Right lobe of liver (tissue), 6 donors: ENCODE data around the gene PRSS27. TPM values are rescaled to one million over a fixed set of nuclear protein-coding genes. Genes with fewer than 3 reads are reported as not detected.

Experiments used
- ATAC-seq, 4 donors: fragments of 200-7000 bp; cut with Tn5 transposase; one replicate each; pipeline ENCODE4 v1.9.1; 2020; ENCODE audit warnings: mild to moderate bottlenecking in 4 of 4, moderate library complexity in 4 of 4
- DNase-seq, 3 donors: peaks; one replicate each; pipeline ENCODE4 v3.0.0-alpha.2; 2020
- H3K27ac ChIP-seq, 3 donors: fragments of 200-600 bp; one replicate each; pipeline ENCODE4 v1.8.0; 2022
- H3K27me3 ChIP-seq, 2 donors: fragments of 200-600 bp; one replicate each; pipeline ENCODE4 v1.8.0; 2022
- H3K36me3 ChIP-seq, 4 donors: fragments of 200-600 bp; sonication (generic) in 1 of 4; one replicate each; pipeline versions ENCODE4 v1.5.1 to v1.8.0; 2017 to 2022; ENCODE audit warnings: control low read depth in 1 of 4
- H3K4me1 ChIP-seq, 4 donors: fragments of 200-600 bp; sonication (generic) in 1 of 4; one replicate each; pipeline versions ENCODE4 v1.5.1 to v1.8.0; 2017 to 2022; ENCODE audit warnings: control low read depth in 1 of 4
- H3K4me3 ChIP-seq, 3 donors: fragments of 200-600 bp; one replicate each; pipeline ENCODE4 v1.8.0; 2022
- H3K9me3 ChIP-seq, 4 donors: fragments of 200-600 bp; sonication (generic) in 1 of 4; one replicate each; pipeline versions ENCODE4 v1.5.1 to v1.8.0; 2017 to 2022; ENCODE audit warnings: control low read depth in 1 of 4
- CTCF ChIP-seq, 4 donors: fragments of 200-600 bp in 3 of 4; fragments of 450-650 bp in 1 of 4; IDR thresholded peaks; one replicate each; pipeline versions ENCODE4 v1.5.1 to v1.8.0; 2016 to 2022; ENCODE audit warnings: antibody characterized with exemption in 4 of 4, mild to moderate bottlenecking in 2 of 4
- POLR2A ChIP-seq: fragments of 450-650 bp; IDR thresholded peaks from one replicate; pipeline ENCODE4 v1.6.1; 2017; ENCODE audit warnings: antibody characterized with exemption, mild to moderate bottlenecking
- WGBS: methylation state at CpG from one replicate; pipeline ENCODE4 v1.1.6; 2018; ENCODE audit warnings: low coverage, low lambda C conversion rate; ENCODE audit not compliant: insufficient coverage; ENCODE audit errors: missing lambda C conversion rate; 5-methylcytosine and 5-hydroxymethylcytosine counted together
- intact Hi-C, 2 donors: fragments of 100-400 bp; cut with DNase I; formaldehyde crosslinking; loops; one replicate each; pipeline versions ENCODE4 v1.11.2 to v1.14.1; 2022
- total RNA-seq, 6 experiments: library from RNA; depleted of rRNA in 2 of 6; stranded (reverse); fragments of >200 nt in 2 of 6; fragmentation: NEBNext Ultra II Directional in 3 of 6; extraction: Animal tissue kit (Norgen Biotek cat#: 25700) in 3 of 6; gene quantifications; one replicate each; pipeline versions ENCODE4 v1.1.0 to v1.2.4, GENCODE V29; 2016 to 2023
- donor health status: DM: no; HTN: yes; CAD: no.
- donor health status: DM: no; HTN: no; CAD: no.
- donor health status: DM: no; HTN: no; CAD: no.
- donor health status: DM: no; HTN: yes; CAD: no.
- donor health status: DM: no; HTN: yes; CAD: no.

PRSS27 gene
- total RNA-seq, 6 experiments from 2014 or later = 0.13 to 0.98 (median 0.49) TPM; not detected in 2

GRCh38 chr16:2764718-2765117, 44.7 kb upstream of the PRSS27 start:
- intact Hi-C loops = no loop called here
- Histone ChIP-seq H3K27ac (no peak overlapping the region), H3K9me3 (no peaks in the 10 kb centered on the region), H3K4me1 (no peaks in the 10 kb centered on the region), H3K36me3 (peaks cover 39 to 100% (median 73%) of the 10 kb centered on the region in 4 donors), H3K4me3 (no peak overlapping the region), H3K27me3 (no peaks in the 10 kb centered on the region)
- ATAC-seq = no peak
- DNase-seq = no peak
- no peak for TF ChIP-seq POLR2A
- TF ChIP-seq CTCF (IDR thresholded peaks at IDR 0.05) = no peak
- 100% methylated on average over 2 of the region's 9 CpGs for WGBS

GRCh38 chr16:2763173-2763572, 43.1 kb upstream of the PRSS27 start:
- peak in 3 of 4 donors; percentile 16 to 56 (median 37) for ATAC-seq
- Histone ChIP-seq H3K9me3 (no peaks in the 10 kb centered on the region), H3K27ac (no peak overlapping the region), H3K36me3 (peaks cover 49 to 100% (median 77%) of the 10 kb centered on the region in 4 donors), H3K4me3 (no peak overlapping the region), H3K27me3 (no peaks in the 10 kb centered on the region), H3K4me1 (no peaks in the 10 kb centered on the region)
- DNase-seq = no peak
- 88% methylated on average over 4 of the region's 6 CpGs for WGBS
- TF ChIP-seq POLR2A = no peak
- no peak for TF ChIP-seq CTCF (IDR thresholded peaks at IDR 0.05)
- intact Hi-C loops = no loop called here

- ATAC-seq (no peak), DNase-seq (no peak)
- H3K9me3 ChIP-seq = no peaks in the 10 kb centered on the region
- no peak overlapping the region for H3K4me3 ChIP-seq
- peaks cover 49 to 100% (median 77%) of the 10 kb centered on the region in 4 donors for H3K36me3 ChIP-seq
- TF ChIP-seq CTCF (IDR thresholded peaks at IDR 0.05) (no peak), POLR2A (no peak)
- intact Hi-C loops = no loop called here
- no peaks in the 10 kb centered on the region for H3K4me1 ChIP-seq
- H3K27me3 ChIP-seq = no peaks in the 10 kb centered on the region
- WGBS = 99% methylated on average over 12 of the region's 13 CpGs
- H3K27ac ChIP-seq = no peak overlapping the region
Measured at GRCh38 chr16:2762711-2763110, 42.7 kb upstream of the PRSS27 start.

GRCh38 chr16:2761886-2762583, 42.0 kb upstream of the PRSS27 start:
- H3K9me3 ChIP-seq = no peaks in the 10 kb centered on the region
- no peaks in the 10 kb centered on the region for H3K27me3 ChIP-seq
- WGBS = 100% methylated on average over 3 of the region's 42 CpGs
- no peak for TF ChIP-seq CTCF (IDR thresholded peaks at IDR 0.05)
- TF ChIP-seq POLR2A = no peak
- DNase-seq (no peak), ATAC-seq (no peak)
- no peak overlapping the region for H3K27ac ChIP-seq
- no peaks in the 10 kb centered on the region for H3K4me1 ChIP-seq
- no peak overlapping the region for H3K4me3 ChIP-seq
- intact Hi-C loops = no loop called here
- H3K36me3 ChIP-seq = peaks cover 49 to 100% (median 75%) of the 10 kb centered on the region in 4 donors
